SW480 (cell line): ENCODE measurements around the gene ZNF823.
"Not testable (repeated sequence)": the region's sequence is repeated elsewhere in the genome, so short reads cannot be mapped to it uniquely, and the experiment has no call there.

ENCODE experiments used
- DNase-seq: peaks from one replicate; pipeline ENCODE4 v3.0.0-alpha.2; 2016; ENCODE audit warnings: low spot score

Gene ZNF823

GRCh38 chr19:11680689-11681302 lies 58.0 kb downstream of the ZNF823 start:
- no peak for DNase-seq

GRCh38 chr19:11678504-11678903 lies 60.2 kb downstream of the ZNF823 start:
- no peak for DNase-seq

- not testable (repeated sequence) for DNase-seq
Observed at GRCh38 chr19:11676661-11677600, 61.8 kb downstream of the ZNF823 start.

GRCh38 chr19:11675569-11675968 lies 63.2 kb downstream of the ZNF823 start:
- DNase-seq: no peak

- DNase-seq: no peak
Observed at GRCh38 chr19:11674067-11674492, 64.7 kb downstream of the ZNF823 start.

GRCh38 chr19:11673608-11674041 lies 65.1 kb downstream of the ZNF823 start:
- no peak for DNase-seq
